GM21515 (cell line): ENCODE results near the gene ZG16B.

ENCODE experiments used
- ATAC-seq: cut with Tn5 transposase; IDR thresholded peaks from one replicate; pipeline ENCODE4 v1.9.1; 2021; ENCODE audit not compliant: unreplicated experiment

The ZG16B gene

DNA sequence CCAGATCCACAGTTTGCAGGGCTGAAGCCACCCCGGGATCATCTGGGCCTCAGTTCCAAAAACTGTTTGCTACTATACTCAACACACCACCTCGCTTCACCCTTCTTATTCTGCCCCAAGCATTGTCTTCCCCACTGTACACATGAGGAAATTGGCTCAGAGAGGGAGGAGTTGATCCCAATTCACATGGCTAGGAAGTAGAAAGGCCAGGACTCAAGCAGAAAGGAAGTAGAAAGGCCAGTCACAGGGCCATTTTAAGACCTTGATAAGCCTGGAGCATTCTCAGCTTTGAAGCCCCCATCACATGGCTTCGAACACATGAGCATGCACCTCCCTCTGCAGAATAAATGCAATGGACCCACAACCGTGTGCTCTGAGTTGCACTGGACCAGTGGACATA, 35.5 kb downstream of the ZG16B start:
- ATAC-seq: no peak

DNA sequence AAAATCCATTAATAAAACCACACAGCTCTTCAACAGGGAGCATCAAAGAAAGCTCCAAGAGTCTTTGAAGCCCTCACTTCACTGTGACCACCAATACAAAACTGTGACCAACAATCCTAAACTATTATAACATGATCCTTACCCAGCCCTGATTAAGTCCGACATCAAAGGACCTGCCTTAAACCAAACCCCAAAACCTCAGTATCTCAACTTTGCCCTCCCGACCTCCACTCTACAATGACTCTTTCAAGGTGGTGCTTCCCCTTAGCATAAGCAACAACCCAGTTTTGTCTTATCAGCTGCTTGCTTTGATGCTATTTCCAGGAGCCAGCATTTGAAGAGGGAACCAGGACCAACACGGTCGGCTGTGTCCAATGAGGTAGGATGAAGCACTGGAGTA, 36.3 kb downstream of the ZG16B start:
- no peak for ATAC-seq

DNA sequence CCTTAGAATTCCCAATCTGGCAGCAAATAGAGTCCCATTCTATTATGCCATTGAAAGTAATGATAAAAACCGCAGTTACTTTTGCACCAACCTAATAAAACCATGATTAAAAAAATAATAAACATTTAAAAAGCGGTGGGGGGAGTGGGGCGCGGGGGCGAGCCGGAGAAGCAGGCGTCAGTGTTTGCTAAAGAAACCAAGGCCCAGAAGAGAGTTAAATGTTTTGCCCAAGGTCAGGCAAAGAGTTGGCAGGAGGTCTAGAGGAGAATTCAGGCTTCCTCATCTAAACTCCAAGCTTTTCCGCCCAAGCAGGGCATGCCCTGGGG, 37.5 kb downstream of the ZG16B start:
- no peak for ATAC-seq

DNA sequence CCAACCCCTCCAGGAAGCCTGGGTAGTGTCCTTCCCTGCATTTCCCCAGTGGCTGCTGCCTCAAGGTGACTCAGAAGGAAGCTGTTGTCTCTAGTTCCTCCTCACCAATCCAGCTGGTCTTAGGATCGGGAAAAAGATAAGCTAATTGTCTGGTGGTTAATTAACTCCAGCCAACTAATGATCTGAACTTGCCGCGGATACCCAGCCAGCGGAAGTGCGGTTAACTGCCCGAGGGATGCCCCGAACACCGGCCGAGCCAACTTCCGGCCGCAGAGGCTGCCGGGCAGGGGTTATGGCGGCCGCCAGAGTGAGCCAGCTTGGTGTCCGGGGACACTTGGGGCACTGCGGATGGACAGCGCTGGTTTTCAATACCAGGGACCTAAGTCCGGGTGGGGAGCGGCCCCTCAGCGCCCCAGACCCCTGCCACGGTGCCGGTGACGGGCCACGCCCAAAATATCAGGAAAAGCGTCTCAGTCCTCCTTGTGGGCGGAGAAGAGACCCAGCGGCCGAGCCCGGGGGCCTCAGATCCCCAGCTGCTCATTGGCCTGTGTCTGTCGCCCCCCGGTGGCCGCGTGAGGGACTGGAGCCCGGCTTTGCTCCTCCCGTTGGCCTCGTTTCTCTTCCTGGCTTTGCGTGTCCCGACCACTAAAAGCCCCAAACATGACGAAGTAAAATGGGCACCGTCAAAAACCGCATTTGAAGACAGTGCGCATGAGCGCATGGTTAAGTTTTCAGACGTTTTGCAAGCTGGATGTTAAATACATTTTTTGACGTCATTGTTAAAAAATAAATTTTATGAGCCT, 38.1 kb downstream of the ZG16B start:
- peak; percentile 86 for ATAC-seq

GRCh38 chr16:2871926-2872325, 41.8 kb downstream of the ZG16B start:
- ATAC-seq: no peak

DNA sequence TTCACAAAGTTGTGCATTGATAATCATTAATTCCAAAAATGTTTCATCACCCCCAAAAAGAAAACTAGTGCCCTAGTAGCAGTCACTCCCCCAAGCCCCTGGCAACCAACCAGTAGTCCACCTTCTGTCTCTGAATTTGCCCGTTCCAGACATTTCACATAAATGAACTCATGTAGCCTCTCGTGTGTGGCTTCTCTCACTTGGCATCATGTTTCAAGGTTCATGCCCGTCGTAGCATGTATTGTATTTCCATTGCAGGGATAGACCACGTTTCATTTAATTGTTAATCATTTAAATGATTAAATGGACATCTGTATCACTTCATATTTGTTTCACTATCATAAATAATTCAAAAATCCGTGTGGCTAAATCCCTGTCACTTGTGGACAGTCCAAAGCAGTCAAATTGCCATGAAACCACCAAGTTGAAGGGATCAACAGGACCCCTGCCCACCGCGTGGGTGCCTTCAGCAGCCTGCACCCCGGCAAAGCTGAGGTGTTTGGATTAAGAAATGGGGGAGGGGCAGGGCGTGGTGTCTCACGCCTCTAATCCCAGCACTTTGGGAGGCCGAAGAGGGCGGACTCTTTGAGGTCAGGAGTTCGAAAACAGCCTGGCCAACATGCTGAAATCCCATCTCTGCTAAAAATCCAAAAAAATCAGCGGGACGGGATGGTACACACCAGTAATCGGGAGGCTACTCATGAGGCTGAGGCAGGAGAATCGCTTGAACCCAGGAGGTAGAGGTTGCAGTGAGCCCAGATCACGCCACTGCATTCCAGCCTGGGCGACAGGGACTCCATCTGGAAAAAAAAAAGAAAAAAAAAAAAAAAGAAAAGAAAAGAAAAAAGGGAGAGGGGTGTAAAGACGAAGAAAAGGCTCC, 44.2 kb downstream of the ZG16B start:
- no peak for ATAC-seq

GRCh38 chr16:2874912-2875362, 44.8 kb downstream of the ZG16B start:
- peak; percentile 64 for ATAC-seq

DNA sequence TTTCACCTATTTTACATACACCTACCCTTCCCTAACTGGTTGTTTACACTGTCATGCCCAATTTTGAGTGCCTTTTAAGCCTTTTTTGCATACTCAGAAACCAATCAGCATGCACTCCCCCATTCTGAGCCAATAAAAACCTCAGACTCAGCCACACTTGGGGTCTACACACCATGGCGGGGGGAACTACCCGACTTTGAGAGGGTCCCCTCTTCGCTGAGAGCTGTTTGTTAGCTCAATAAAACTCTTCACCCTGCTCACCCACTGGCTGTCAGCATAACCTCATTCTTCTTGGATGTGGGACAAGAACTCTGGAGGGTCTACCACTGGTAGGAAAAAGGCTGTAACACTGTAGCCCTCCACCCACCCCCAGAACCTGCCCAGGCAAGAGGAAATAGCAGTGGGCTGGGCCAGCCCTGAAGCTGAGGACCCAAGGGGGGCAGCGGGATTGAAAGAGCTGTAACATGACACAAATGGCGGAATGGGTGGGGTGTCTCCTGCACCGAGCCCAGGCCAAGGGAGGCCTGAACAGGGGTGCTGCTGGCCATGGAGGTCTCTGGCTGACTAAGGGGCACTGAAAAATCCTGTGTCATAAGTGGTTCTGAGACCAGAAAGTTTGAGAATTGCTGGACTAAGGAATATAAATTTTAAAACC, 49.9 kb downstream of the ZG16B start:
- no peak for ATAC-seq
